Dermis blood vessel endothelial cell (primary cell): ENCODE data around the gene INO80. TPM values are rescaled to one million over a fixed set of nuclear protein-coding genes. Genes with fewer than 3 reads are reported as not detected.

Source experiments
- total RNA-seq: library from RNA; depleted of rRNA; stranded (reverse); fragments of >200 nt; gene quantifications from 2 replicates; pipeline ENCODE4 v1.2.3, GENCODE V29; 2014

The INO80 gene
- total RNA-seq, 1 donor from 2014 or later: 26.2 TPM

Other genes starting within 250 kb of the INO80 start
- gene RHOV, start 242.0 kb downstream of the INO80 start, total RNA-seq: 0.17 TPM in 1 of 2 replicates, not detected in the other
- 64.1 and 67.2 TPM in 2 replicates for gene VPS18, start 221.8 kb downstream of the INO80 start, total RNA-seq
- gene DLL4, start 186.9 kb downstream of the INO80 start, total RNA-seq: 128 and 158 TPM in 2 replicates
- 2.2 and 2.9 TPM in 2 replicates for gene CHAC1, start 162.8 kb downstream of the INO80 start, total RNA-seq
- gene EXD1, start 114.5 kb upstream of the INO80 start, total RNA-seq: not detected in 2 replicates
- 73.3 and 92.7 TPM in 2 replicates for gene CHP1, start 115.0 kb upstream of the INO80 start, total RNA-seq
- 3.6 and 14.1 TPM in 2 replicates for gene OIP5, start 216.3 kb upstream of the INO80 start, total RNA-seq
- gene NUSAP1, start 216.6 kb upstream of the INO80 start, total RNA-seq: 39.0 and 113 TPM in 2 replicates